IPS-18c (cell line): ENCODE data around the gene NECAB2.

Experiments
- H3K4me3 ChIP-seq: 2 replicates; pipeline ENCODE4 v1.7.0; 2013; ENCODE audit warnings: low read depth, mild to moderate bottlenecking, low read length, moderate library complexity; ENCODE audit not compliant: insufficient read depth
- H3K9me3 ChIP-seq: one replicate; pipeline ENCODE4 v1.6.1; 2013; ENCODE audit warnings: mild to moderate bottlenecking, low read length, moderate library complexity; ENCODE audit not compliant: control insufficient read depth, insufficient read depth

The NECAB2 gene

DNA sequence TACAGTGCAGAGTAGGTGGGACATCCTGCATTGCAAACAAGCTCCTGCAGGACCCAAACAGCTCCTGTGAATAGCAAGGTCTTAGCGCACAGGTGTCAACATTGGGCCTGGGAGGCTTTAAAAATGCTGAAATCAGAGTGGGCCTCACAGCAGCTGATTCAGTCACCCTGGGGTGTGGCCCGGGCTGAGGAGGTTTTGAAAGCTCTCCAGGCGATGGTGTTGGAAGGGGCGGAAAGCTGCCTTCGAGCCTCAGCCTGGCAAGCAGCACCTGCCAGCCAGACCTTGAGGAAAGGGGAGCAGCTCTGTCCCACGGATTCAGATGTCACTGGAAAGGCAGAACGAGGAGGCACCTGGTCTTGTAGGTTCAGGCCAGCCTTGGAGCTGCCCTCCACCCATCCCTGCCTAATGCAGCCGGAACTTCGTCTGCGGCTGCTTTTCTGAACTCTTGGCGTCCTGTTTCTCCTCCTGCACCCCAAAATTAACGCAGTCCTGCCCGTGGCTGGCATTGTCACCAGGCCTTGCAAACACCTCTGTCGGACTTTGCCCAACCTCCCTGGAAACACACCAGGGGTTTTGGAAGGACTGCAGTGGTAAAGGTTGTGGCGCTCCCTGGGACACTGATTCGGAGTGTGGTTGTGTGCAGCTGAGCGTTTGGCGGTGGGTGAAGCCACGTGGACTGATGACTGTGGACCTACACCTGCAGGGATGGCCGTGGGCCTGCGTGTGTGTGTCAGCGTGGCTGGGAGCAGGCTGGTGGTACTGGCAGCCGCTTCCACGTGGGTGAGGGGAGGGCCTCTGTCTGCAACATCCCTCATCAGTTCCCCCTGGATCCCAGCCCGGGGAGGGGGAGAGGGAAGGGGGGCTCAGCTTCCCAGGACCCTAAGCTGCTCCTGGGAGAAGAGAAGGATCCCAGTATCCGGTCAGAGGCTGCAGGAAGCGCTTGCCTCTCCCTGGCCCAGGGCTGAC, 3.4 kb downstream of the NECAB2 start:
- H3K4me3 ChIP-seq: no peak overlapping the region
- H3K9me3 ChIP-seq: no peaks in the 10 kb centered on the region

DNA sequence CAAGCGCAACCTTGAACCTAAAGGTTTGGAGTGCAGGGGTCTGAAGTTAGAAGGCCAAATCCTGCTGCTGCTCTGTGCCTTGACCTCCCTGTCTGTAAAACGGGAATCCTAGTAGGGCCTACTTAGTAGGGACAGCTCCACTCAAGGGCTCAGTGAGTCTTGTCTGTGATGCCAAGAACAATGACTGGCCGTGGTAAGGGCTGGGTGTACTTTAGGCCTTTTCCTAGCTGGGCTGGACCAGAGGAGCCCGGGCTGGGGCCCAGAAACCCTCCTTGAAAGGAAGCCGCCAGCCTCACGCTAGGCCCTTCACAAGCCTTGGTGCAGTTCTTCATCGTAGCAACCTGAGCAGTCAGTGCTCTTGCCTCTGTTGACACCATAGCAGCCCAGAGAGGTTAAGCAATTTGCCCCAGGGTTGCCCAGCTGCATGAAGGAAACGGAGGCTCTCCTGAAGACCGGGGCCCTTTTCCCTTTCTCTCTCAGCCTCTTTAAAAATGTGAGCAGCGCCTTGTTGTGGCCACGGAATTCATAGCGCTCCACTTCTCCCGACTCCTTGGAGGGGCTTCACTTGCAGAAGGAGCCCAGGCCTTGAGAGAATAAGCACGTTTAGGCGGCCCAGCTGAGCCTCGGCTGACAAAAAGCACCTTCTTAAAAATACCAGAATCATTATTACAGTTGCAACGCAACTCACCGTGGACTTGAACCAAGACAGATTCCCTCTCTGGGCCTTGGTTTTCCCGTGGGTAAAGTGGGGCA, 4.4 kb downstream of the NECAB2 start:
- no peak overlapping the region for H3K4me3 ChIP-seq
- H3K9me3 ChIP-seq: no peaks in the 10 kb centered on the region

DNA sequence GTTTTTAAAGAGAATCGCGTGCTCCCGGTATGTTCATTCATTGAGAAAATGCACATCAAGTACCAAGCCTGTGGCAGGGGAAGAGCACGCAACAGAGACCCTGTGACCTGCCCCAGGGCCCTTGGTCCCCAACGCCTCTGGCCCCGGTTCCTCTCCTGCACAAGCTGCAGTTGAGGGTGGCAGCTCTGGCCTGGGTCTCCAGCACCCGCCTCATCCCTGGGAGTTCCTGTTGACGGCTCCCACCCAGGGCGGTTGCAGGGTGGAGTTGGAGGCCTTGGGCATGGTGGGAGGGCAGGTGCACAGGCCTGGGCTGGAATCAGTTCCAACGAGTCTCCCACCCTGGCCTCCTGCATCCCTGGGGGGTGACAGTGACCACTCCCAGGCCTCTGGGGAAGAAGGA, 5.0 kb downstream of the NECAB2 start:
- Histone ChIP-seq H3K9me3 (peaks cover 3% of the 10 kb centered on the region), H3K4me3 (no peak overlapping the region)

DNA sequence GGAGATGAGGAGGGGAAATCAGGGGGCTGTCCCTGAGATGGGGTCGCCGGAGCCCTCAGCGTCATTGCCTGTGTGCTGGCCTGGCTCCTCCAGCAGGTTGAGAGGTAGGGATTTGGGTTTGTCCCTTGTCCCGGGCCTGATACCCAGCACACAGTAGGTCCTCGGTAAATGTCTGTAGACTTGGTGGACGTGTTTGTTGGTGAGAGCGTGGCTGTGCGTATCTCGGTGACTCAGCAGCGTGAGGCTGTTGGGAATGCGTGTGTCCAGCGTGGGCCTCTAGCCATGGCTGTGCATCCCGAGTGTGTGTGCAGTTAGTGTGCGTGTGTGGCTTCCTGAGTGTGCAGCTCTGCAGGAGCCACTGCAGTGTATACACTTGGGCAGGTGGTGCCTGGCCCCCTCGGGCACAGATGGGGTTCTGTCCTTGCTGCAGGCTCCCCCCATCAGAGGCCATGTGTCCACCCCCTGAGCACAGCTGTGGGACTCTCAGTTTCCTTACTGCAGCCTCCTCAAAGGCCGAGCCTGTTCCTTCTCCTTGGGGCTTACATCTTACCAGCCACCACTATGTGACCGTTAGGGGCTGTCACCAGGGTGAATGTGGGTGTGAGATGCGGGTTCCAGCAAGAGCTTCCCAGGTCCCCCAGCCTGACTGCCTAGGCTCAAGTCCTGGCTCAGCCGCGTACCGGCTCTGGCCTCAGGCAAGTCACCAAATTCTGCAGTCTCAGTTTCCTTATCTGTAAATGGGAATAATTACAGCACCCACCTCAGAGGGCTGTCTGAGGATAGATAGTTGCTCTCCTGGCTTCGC, 5.7 kb downstream of the NECAB2 start:
- peaks cover 5% of the 10 kb centered on the region for H3K9me3 ChIP-seq
- H3K4me3 ChIP-seq: no peak overlapping the region

DNA sequence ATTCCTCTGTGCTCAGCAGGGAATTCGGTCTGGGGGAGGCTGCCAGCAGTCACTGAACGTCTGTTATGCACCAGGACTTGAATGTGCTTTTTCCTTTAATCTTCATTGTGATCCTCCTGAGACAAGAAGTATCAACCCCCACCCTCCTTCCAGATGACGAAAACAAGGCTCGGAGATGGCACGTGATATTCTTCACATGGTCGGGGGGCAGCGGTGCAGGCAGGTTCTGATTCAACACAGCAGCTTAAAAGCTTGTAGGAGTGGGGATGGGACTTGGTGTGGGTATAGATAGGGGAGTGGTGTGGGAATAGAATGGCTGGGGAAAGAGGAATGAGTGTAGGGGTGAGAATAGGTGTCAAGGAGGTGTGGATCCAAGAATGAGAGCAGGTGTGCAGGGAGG, 6.4 kb downstream of the NECAB2 start:
- peaks cover 5% of the 10 kb centered on the region for H3K9me3 ChIP-seq
- H3K4me3 ChIP-seq: no peak overlapping the region

DNA sequence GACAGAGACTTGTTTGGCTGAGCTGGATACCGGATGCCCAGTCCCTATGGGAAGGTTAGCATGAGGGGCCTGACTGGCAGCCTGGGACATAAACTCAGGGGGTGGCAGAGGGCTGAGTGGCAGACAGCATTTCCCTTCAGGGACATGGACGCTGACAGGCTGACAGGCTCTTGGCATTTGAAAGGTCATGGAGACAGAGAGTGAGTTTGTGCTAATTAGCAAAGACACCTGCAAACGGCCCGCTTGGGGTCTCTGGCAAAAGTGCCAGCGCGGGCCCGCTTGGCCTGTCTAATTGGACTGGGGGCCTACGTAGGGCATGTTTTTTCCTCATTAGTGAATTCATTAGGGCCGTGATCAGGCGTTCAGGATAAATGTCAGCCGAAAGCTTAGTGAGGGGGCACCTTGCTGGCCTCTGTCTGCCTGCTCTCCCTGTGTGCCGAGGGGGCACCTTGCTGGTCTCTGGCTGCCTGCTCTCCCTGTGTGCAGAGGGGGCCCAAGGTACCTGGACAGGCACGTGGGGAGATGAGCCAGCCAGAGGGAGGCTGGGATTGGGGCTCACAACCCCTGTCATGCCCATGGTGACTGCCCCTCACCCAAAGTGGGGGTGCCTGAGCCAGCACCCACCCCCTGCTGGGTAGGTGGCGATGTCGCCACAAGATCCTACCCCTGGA, 7.7 kb downstream of the NECAB2 start:
- Histone ChIP-seq H3K9me3 (peaks cover 5% of the 10 kb centered on the region), H3K4me3 (no peak overlapping the region)

DNA sequence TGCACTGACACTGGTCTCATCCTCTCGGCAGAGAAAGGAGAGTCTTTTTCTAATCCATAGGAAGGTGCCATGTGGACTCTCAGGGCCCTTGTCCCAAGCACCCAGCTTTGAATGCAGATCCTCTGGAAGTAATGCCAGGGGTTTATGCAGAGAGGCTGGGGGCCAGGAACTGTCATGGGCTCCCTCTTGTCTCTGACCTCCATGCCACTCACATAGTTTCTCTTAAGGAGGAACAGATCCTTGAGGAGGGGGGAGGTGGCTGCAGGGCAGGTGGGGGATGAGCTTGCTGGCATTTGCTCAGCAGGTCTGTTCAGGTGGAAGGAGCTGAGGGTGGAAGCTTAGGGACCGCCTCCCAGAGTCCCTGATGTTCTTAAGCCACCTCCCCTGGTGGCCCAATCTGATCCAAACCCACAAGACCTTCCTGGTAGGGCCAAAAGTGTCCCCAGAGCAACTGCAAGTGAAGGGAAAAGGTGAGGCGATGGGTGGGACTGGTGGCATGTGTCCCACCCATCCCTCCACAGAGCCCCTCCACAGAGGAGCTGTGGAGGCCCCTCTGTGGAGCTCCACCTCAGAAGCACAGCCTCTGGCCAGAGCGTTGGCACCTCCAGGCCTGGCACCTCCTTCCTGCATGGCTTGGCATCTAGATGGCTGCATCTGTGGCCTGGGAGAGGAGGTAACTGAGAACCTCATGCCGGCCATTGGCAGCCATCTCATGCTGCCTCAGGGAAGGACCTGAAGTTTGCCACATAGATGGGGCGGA, 9.2 kb downstream of the NECAB2 start:
- H3K9me3 ChIP-seq: peaks cover 5% of the 10 kb centered on the region
- no peak overlapping the region for H3K4me3 ChIP-seq

DNA sequence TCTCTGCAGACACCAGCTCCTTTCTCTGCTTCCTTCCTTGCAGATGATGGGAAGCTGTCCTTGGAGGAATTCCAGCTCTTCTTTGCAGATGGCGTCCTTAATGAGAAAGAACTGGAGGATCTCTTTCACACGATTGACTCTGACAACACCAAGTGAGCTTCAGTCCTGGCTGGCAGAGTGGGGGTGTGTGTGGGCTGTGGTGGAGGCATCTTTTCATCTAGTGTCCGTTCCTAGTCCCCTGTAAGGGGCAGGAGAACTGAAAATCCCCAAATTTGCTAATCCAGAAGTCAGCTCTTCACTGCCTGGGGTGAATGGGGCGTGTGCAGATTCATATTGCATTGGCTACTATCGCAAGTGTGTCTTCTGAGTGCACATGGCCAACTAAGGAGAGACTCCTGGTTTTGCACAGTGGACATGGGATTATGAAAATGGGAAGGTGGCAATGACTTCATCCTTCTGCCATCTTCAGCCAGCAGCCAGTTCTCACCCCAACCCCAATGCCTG, 10.4 kb downstream of the NECAB2 start:
- H3K4me3 ChIP-seq: peak overlapping the region; percentile 9; the same call in 1 of the 2 replicates
- peaks cover 5% of the 10 kb centered on the region for H3K9me3 ChIP-seq

DNA sequence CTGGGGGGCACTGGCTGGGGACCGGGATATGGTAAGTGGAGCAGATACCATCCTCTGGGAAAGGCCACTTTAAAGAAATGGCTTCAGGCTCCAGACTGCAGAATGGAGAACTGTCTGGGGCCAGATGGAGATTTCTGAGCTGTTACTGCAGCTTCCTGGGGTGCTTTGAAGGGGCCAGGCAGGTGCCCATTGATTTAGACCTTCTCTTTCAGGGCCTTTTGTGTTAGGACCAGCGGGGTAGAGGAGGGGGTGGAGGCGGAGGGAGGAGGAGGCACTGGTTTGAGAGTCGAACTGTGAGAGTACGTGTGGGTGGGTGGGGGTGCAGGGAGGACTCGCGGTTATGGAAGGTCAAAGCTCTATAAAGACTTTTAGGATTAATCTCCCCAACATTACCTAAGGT, 11.4 kb downstream of the NECAB2 start:
- H3K4me3 ChIP-seq: no peak overlapping the region
- peaks cover 5% of the 10 kb centered on the region for H3K9me3 ChIP-seq

DNA sequence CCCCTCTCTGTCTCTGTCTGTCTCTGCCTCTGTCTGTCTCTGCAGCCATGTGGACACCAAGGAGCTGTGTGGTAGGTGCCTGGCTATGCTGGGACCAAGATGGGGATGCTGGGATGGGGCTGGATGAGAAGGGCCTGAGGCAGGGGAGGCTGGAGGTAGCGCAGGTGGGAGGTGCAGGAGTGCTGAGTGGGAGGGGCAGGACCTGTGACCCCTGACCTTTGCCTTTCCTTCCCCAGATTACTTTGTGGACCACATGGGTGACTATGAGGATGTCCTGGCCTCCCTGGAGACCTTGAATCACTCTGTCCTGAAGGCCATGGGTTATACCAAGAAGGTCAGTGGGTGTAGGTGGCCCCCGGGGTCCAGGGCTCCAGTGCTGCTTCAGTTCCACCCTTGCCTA, 12.8 kb downstream of the NECAB2 start:
- Histone ChIP-seq H3K9me3 (peaks cover 5% of the 10 kb centered on the region), H3K4me3 (no peak overlapping the region)

DNA sequence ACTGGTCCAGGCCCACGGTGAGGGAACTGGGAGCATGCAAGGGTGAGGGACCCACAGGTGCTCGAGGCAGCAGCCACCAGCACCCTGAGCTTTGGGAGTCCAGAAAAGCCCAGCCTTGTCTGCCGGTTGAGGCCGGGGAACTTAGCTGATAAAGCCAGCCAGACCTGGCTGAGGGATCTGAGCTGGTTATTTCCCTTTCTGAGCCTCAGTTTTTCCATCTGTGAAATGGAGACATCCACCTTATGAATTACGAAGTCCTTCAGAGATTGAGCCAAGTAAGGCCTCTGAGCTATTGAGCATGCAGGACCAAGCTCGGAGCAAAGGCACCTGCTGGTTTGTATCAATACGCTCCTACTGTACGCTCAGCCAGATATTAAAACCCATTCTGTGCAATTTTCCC, 13.8 kb downstream of the NECAB2 start:
- Histone ChIP-seq H3K9me3 (peaks cover 5% of the 10 kb centered on the region), H3K4me3 (no peak overlapping the region)

DNA sequence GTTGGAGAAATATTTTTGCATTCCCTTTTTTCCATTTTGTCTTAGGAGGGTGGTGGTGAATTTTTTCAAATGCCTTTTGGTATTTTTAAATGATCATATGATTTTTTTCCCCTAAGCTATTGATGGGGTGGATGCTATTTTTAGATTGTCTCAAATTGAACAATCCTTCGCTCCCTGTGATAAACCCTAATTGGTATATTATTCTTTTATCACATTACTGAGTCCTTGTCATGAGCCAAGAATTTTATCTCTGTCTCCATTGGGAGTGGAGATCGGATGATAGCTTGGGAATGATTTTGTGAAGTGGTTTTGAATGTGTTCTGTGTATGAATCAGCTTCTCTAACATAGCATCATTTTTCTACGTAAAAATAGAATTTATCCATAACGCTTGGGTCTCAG, 15.4 kb downstream of the NECAB2 start:
- H3K4me3 ChIP-seq: no peak overlapping the region
- no peaks in the 10 kb centered on the region for H3K9me3 ChIP-seq

DNA sequence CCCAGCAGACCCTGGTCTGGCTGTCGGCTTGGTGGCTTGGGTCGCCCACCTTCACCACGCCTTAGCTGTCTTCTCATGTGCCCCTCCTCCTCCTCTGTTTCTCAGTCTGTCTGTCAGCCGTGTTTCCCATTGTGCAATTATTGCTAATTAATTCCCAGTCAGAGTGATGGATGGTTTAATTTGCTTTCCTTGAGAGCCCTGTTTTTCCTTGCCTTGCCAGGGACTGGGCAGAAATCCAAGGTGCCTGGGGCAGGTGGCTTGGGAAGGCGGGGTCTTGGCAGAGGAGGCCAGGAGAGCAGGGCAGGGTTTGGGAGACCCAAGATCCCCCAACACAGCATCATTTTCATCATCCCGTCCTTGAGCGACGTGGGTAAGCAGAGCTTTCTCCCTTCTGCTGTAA, 21.3 kb downstream of the NECAB2 start:
- H3K9me3 ChIP-seq: no peaks in the 10 kb centered on the region
- H3K4me3 ChIP-seq: no peak overlapping the region

DNA sequence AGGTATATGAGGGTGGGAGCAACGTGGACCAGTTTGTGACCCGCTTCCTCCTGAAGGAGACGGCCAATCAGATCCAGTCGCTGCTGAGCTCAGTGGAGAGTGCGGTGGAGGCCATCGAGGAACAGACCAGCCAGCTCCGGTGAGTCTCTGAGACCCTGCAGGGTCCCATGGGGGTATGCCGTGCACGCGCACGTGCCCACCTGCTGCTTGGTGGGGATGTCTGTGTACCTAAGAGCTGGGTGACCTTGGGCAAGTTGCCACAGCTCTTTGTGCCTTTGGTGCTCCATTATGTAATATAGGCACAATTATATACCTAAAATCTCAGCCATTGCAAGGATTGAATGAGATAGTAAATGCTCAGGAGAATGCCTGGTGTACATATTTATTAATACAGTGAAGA, 22.4 kb downstream of the NECAB2 start:
- H3K4me3 ChIP-seq: no peak overlapping the region
- H3K9me3 ChIP-seq: no peaks in the 10 kb centered on the region

DNA sequence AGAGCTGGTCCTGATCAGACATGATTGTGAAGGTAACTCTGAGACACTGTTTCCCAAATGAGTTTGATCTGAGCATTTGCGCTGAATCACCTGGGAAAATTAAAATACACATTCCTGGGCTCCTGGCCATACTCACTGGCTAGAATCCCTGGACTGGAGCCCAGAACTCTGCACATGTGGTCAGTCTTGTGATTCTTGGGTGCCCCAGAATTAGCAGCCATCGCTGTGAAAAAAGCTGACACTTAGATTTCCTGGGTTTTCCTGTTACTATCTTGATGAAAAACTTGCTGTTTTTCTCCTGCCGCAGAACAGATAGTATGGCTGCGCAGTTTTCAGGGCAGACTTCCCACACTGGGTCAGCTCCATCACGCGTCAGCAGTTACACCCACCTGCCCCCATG, 24.6 kb downstream of the NECAB2 start:
- no peaks in the 10 kb centered on the region for H3K9me3 ChIP-seq
- no peak overlapping the region for H3K4me3 ChIP-seq

DNA sequence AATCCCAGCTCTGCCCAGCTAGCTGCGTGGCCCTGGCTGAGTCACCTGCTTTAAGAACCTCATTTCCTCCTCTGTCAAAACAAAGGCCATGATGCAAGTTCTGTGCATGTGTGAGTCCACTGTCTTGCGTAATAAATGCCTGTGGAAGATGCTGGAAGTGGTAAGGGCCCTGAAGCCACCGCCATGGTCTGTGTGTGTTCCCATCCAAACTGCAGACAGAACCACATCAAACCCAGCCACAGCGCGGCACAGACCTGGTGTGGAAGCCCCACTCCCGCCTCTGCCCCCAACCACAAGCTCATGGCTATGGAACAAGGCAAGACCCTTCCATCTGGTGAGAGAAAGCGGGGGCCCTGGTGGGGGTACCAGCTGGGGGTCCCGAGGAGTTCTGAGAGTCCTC, 26.0 kb downstream of the NECAB2 start:
- Histone ChIP-seq H3K9me3 (no peaks in the 10 kb centered on the region), H3K4me3 (no peak overlapping the region)
